GM18867 (cell line): ENCODE results near the gene CROCC2.

Source experiments
- ATAC-seq: cut with Tn5 transposase; IDR thresholded peaks from one replicate; pipeline ENCODE4 v1.9.1; 2021; ENCODE audit warnings: mild to moderate bottlenecking, moderate library complexity; ENCODE audit not compliant: unreplicated experiment

CROCC2 gene

GRCh38 chr2:240919786-240920782 is 13.9 kb downstream of the CROCC2 start:
- ATAC-seq, result no peak

- ATAC-seq, result no peak
These were observed 14.7 kb downstream of the CROCC2 start for GRCh38 chr2:240920783-240921231.

GRCh38 chr2:240921311-240921994 is 15.3 kb downstream of the CROCC2 start:
- ATAC-seq, result no peak

- ATAC-seq, result no peak
These were observed 15.8 kb downstream of the CROCC2 start for GRCh38 chr2:240921995-240922244.

- no peak for ATAC-seq
These were observed 16.3 kb downstream of the CROCC2 start for GRCh38 chr2:240922245-240922981.

- ATAC-seq, result no peak
These were observed 16.9 kb downstream of the CROCC2 start for GRCh38 chr2:240922982-240923537.

GRCh38 chr2:240925191-240925567 is 19.0 kb downstream of the CROCC2 start:
- no peak for ATAC-seq

- no peak for ATAC-seq
These were observed 19.7 kb downstream of the CROCC2 start for GRCh38 chr2:240925568-240926515.

GRCh38 chr2:240926516-240927389 is 20.6 kb downstream of the CROCC2 start:
- ATAC-seq, result no peak

GRCh38 chr2:240927390-240927781 is 21.2 kb downstream of the CROCC2 start:
- ATAC-seq, result no peak

GRCh38 chr2:240928476-240929363 is 22.6 kb downstream of the CROCC2 start:
- ATAC-seq, result no peak

- ATAC-seq, result no peak
These were observed 23.4 kb downstream of the CROCC2 start for GRCh38 chr2:240929364-240930095.

GRCh38 chr2:240930096-240930630 is 24.0 kb downstream of the CROCC2 start:
- ATAC-seq, result no peak

GRCh38 chr2:240930631-240931318 is 24.6 kb downstream of the CROCC2 start:
- no peak for ATAC-seq

- ATAC-seq, result no peak
These were observed 25.3 kb downstream of the CROCC2 start for GRCh38 chr2:240931319-240931949.
